H9 (cell line): Measurements from ENCODE around the gene PRH1. TPM values are rescaled to one million over a fixed set of nuclear protein-coding genes. Genes with fewer than 3 reads are reported as not detected.

Experiments
- DNase-seq: peaks from one replicate; pipeline ENCODE4 v3.0.0-alpha.2; 2017
- H2AFZ ChIP-seq: one replicate; pipeline ENCODE4 v1.6.1; 2013; ENCODE audit warnings: mild to moderate bottlenecking, low read length, control low read depth, moderate library complexity
- H2AK5ac ChIP-seq: 2 replicates; pipeline ENCODE4 v1.6.1; 2013; ENCODE audit warnings: low read length, control low read depth, mixed read lengths; ENCODE audit not compliant: insufficient read length
- H2BK120ac ChIP-seq: one replicate; pipeline ENCODE4 v1.6.1; 2013; ENCODE audit warnings: low read depth, mild to moderate bottlenecking, low read length, control low read depth, inconsistent platforms; ENCODE audit not compliant: poor library complexity, severe bottlenecking
- H2BK12ac ChIP-seq: 2 replicates; pipeline ENCODE4 v1.6.1; 2013; ENCODE audit warnings: low read length, control low read depth, mixed read lengths, low read depth; ENCODE audit not compliant: insufficient read length
- H2BK15ac ChIP-seq: 2 replicates; pipeline ENCODE4 v1.6.1; 2013; ENCODE audit warnings: low read depth, low read length, control low read depth
- H2BK20ac ChIP-seq: one replicate; pipeline ENCODE4 v1.6.1; 2013; ENCODE audit warnings: low read depth, mild to moderate bottlenecking, low read length, control low read depth, inconsistent platforms; ENCODE audit not compliant: poor library complexity, severe bottlenecking
- H2BK5ac ChIP-seq: 2 replicates; pipeline ENCODE4 v1.6.1; 2013; ENCODE audit warnings: low read length, control low read depth, mixed read lengths; ENCODE audit not compliant: insufficient read length
- H3K14ac ChIP-seq: 2 replicates; pipeline ENCODE4 v1.6.1; 2013; ENCODE audit warnings: low read length, control low read depth; ENCODE audit not compliant: insufficient read depth
- H3K18ac ChIP-seq: 2 replicates; pipeline ENCODE4 v1.6.1; 2013; ENCODE audit warnings: low read depth, mild to moderate bottlenecking, mixed read lengths, low read length, control low read depth; ENCODE audit not compliant: insufficient read length
- H3K23ac ChIP-seq: 2 replicates; pipeline ENCODE4 v1.6.1; 2013; ENCODE audit warnings: low read length, control low read depth, mixed read lengths, low read depth; ENCODE audit not compliant: insufficient read length
- H3K23me2 ChIP-seq: 2 replicates; pipeline ENCODE4 v1.6.1; 2013; ENCODE audit warnings: low read depth, mild to moderate bottlenecking, mixed read lengths, low read length, control low read depth; ENCODE audit not compliant: insufficient read length, poor library complexity, severe bottlenecking
- H3K27ac ChIP-seq: 2 replicates; pipeline ENCODE4 v1.5.1; 2013; ENCODE audit warnings: low read length, control low read depth, mixed read lengths, low read depth; ENCODE audit not compliant: insufficient read length
- H3K27me3 ChIP-seq: 2 replicates; pipeline ENCODE4 v1.6.1; 2013; ENCODE audit warnings: low read length, control low read depth, inconsistent platforms; ENCODE audit not compliant: insufficient read depth
- H3K4ac ChIP-seq: 2 replicates; pipeline ENCODE4 v1.6.1; 2013; ENCODE audit warnings: low read depth, mild to moderate bottlenecking, control low read depth, inconsistent platforms, low read length, moderate library complexity
- H3K4me1 ChIP-seq: 2 replicates; pipeline ENCODE4 v1.6.1; 2013; ENCODE audit warnings: low read length, control low read depth, inconsistent platforms; ENCODE audit not compliant: insufficient read depth
- H3K4me2 ChIP-seq: 2 replicates; pipeline ENCODE4 v1.6.1; 2013; ENCODE audit warnings: low read length, control low read depth, mixed read lengths; ENCODE audit not compliant: insufficient read length, insufficient read depth
- H3K56ac ChIP-seq: 2 replicates; pipeline ENCODE4 v1.6.1; 2013; ENCODE audit warnings: low read depth, mild to moderate bottlenecking, mixed read lengths, low read length, control low read depth; ENCODE audit not compliant: insufficient read length
- H3K79me1 ChIP-seq: 2 replicates; pipeline ENCODE4 v1.6.1; 2013; ENCODE audit warnings: low read depth, mild to moderate bottlenecking, moderate library complexity, low read length, control low read depth, inconsistent platforms; ENCODE audit not compliant: insufficient read depth, poor library complexity, severe bottlenecking
- H3K79me2 ChIP-seq: 2 replicates; pipeline ENCODE4 v1.6.1; 2013; ENCODE audit warnings: low read length, control low read depth, inconsistent platforms; ENCODE audit not compliant: insufficient read depth
- H3K9ac ChIP-seq: 2 replicates; pipeline ENCODE4 v1.6.1; 2013; ENCODE audit warnings: low read length, control low read depth, mixed read lengths; ENCODE audit not compliant: insufficient read length; ENCODE audit errors: extremely low read depth
- H3K9me3 ChIP-seq: one replicate; pipeline ENCODE4 v1.6.1; 2013; ENCODE audit warnings: low read depth, low read length, inconsistent platforms; ENCODE audit not compliant: control insufficient read depth
- H3T11ph ChIP-seq: one replicate; pipeline ENCODE4 v1.6.1; 2013; ENCODE audit warnings: mild to moderate bottlenecking, low read length, control low read depth, inconsistent platforms
- H4K20me1 ChIP-seq: one replicate; pipeline ENCODE4 v1.6.1; 2013; ENCODE audit not compliant: control insufficient read depth, insufficient read length, insufficient read depth
- H4K5ac ChIP-seq: 2 replicates; pipeline ENCODE4 v1.6.1; 2013; ENCODE audit warnings: low read depth, mild to moderate bottlenecking, mixed read lengths, low read length, control low read depth; ENCODE audit not compliant: insufficient read length
- H4K8ac ChIP-seq: replicated peaks from 2 replicates; pipeline ENCODE4 v1.6.1; 2013; ENCODE audit warnings: low read length, control low read depth, mixed read lengths, low read depth; ENCODE audit not compliant: insufficient read length
- H4K91ac ChIP-seq: 2 replicates; pipeline ENCODE4 v1.6.1; 2013; ENCODE audit warnings: low read depth, mild to moderate bottlenecking, moderate library complexity, mixed read lengths, low read length, control low read depth; ENCODE audit not compliant: insufficient read length
- H3K27ac Mint-ChIP-seq, 3 experiments: 2 replicates in 2 of 3; 3 replicates in 1 of 3; pipeline ENCODE4 v1.8.0; 2020 to 2021; ENCODE audit warnings: mixed read lengths in 3 of 3, mild to moderate bottlenecking in 1 of 3, moderate library complexity in 1 of 3
- H3K27me3 Mint-ChIP-seq: 2 replicates; pipeline ENCODE4 v1.8.0; 2021; ENCODE audit warnings: low read depth, mild to moderate bottlenecking, moderate library complexity, mixed read lengths
- H3K36me3 Mint-ChIP-seq, 3 experiments: 2 replicates in 2 of 3; 3 replicates in 1 of 3; pipeline ENCODE4 v1.8.0; 2020 to 2021; ENCODE audit warnings: low read depth in 3 of 3, mixed read lengths in 3 of 3; ENCODE audit not compliant: insufficient read depth in 1 of 3
- H3K4me1 Mint-ChIP-seq, 2 experiments: 2 replicates each; pipeline ENCODE4 v1.8.0; 2020; ENCODE audit warnings: mixed read lengths in 2 of 2
- H3K4me3 Mint-ChIP-seq, 2 experiments: 2 replicates in 1 of 2; 3 replicates in 1 of 2; pipeline ENCODE4 v1.8.0; 2020 to 2021; ENCODE audit warnings: mild to moderate bottlenecking in 2 of 2, mixed read lengths in 2 of 2, moderate library complexity in 1 of 2
- H3K9me3 Mint-ChIP-seq, 2 experiments: 2 replicates in 1 of 2; 3 replicates in 1 of 2; pipeline ENCODE4 v1.8.0; 2020; ENCODE audit warnings: mild to moderate bottlenecking in 2 of 2, mixed read lengths in 2 of 2, moderate library complexity in 1 of 2
- WGBS: extraction: QIAGEN DNeasy Blood & Tissue Kit; methylation state at CpG from one replicate; pipeline ENCODE4 v1.1.7; 2013; ENCODE audit warnings: missing lambda C conversion rate, low lambda C conversion rate, mixed read lengths; ENCODE audit not compliant: insufficient read length; ENCODE audit errors: extremely low coverage; 5-methylcytosine and 5-hydroxymethylcytosine counted together
- total RNA-seq: library from RNA; stranded (reverse); gene quantifications from 2 replicates; pipeline ENCODE4 v1.2.1, GENCODE V29; 2021
- TF ChIP-seq, protein P1 (sequence below): fragments of 200-600 bp; sonication (generic); conservative IDR thresholded peaks from 3 replicates; pipeline ENCODE4 v1.8.0; 2021; ENCODE audit warnings: antibody characterized with exemption, mild to moderate bottlenecking

Gene PRH1
- total RNA-seq, 1 experiment from 2014 or later = 14.9 TPM

DNA sequence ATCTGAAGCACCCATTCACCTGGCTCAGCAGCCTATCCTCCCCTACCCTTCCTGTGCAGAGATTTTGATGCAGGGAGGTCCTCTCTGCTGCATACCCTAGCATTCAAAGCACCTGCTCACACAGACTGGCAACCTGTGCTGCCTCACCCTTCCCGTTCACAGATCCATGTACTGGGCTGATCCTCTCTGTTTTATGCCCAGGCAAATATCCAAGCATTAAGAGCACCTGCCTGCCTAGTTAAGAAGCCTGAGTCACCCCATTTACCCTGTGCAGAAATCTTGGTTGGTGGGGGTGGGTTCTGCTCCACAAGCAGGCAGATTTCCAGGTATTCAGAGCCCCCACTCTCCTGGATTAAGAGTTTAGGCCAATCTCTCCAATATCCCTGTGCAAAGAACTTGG lies 16.9 kb upstream of the PRH1 start:
- H3T11ph ChIP-seq = no peak overlapping the region
- H2BK15ac ChIP-seq = no peak overlapping the region
- H3K56ac ChIP-seq = no peak overlapping the region
- H3K36me3 Mint-ChIP-seq = peaks cover 13 to 20% (median 14%) of the 10 kb centered on the region in 3 experiments
- H2AFZ ChIP-seq = no peak overlapping the region
- H4K8ac ChIP-seq = no peak overlapping the region
- no peak overlapping the region for H3K4ac ChIP-seq
- no peak overlapping the region for H3K14ac ChIP-seq
- H3K23me2 ChIP-seq = no peaks in the 10 kb centered on the region
- no peaks in the 10 kb centered on the region for H4K20me1 ChIP-seq
- no peaks in the 10 kb centered on the region for H3K27me3 ChIP-seq
- H2BK20ac ChIP-seq = no peak overlapping the region
- H4K91ac ChIP-seq = no peak overlapping the region
- TF ChIP-seq, protein P1, sequence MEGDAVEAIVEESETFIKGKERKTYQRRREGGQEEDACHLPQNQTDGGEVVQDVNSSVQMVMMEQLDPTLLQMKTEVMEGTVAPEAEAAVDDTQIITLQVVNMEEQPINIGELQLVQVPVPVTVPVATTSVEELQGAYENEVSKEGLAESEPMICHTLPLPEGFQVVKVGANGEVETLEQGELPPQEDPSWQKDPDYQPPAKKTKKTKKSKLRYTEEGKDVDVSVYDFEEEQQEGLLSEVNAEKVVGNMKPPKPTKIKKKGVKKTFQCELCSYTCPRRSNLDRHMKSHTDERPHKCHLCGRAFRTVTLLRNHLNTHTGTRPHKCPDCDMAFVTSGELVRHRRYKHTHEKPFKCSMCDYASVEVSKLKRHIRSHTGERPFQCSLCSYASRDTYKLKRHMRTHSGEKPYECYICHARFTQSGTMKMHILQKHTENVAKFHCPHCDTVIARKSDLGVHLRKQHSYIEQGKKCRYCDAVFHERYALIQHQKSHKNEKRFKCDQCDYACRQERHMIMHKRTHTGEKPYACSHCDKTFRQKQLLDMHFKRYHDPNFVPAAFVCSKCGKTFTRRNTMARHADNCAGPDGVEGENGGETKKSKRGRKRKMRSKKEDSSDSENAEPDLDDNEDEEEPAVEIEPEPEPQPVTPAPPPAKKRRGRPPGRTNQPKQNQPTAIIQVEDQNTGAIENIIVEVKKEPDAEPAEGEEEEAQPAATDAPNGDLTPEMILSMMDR = no peak
- WGBS = no CpG with 5 or more reads among the region's 1 CpG
- no peak overlapping the region for H3K23ac ChIP-seq
- no peak for DNase-seq
- no peak overlapping the region for H2BK5ac ChIP-seq
- no peak overlapping the region for H3K4me3 Mint-ChIP-seq
- H3K9me3 ChIP-seq = no peaks in the 10 kb centered on the region
- no peak overlapping the region for H2BK12ac ChIP-seq
- no peak overlapping the region for H3K27ac ChIP-seq
- H2BK120ac ChIP-seq = no peak overlapping the region
- peak overlapping the region in 1 of 3 experiments; percentile 87; a peak in 1 of 7 replicates for H3K27ac Mint-ChIP-seq
- no peaks in the 10 kb centered on the region for H3K79me2 ChIP-seq
- peaks cover 2% of the 10 kb centered on the region; the same call in 1 of the 2 replicates for H3K27me3 Mint-ChIP-seq
- no peak overlapping the region for H3K9ac ChIP-seq
- H3K9me3 Mint-ChIP-seq = peaks cover 17 to 30% of the 10 kb centered on the region in 2 experiments
- no peak overlapping the region for H4K5ac ChIP-seq
- no peak overlapping the region for H3K18ac ChIP-seq
- H2AK5ac ChIP-seq = no peak overlapping the region
- H3K79me1 ChIP-seq = no peaks in the 10 kb centered on the region
- no peaks in the 10 kb centered on the region for H3K4me1 ChIP-seq
- no peaks in the 10 kb centered on the region for H3K4me1 Mint-ChIP-seq
- H3K4me2 ChIP-seq = no peak overlapping the region
